Measurements from ENCODE around the gene AEN. TPM values are rescaled to one million over a fixed set of nuclear protein-coding genes. Genes with fewer than 3 reads are reported as not detected.

Gene AEN
- total RNA-seq, 1 donor from 2014 or later = 41.9 TPM

DNA sequence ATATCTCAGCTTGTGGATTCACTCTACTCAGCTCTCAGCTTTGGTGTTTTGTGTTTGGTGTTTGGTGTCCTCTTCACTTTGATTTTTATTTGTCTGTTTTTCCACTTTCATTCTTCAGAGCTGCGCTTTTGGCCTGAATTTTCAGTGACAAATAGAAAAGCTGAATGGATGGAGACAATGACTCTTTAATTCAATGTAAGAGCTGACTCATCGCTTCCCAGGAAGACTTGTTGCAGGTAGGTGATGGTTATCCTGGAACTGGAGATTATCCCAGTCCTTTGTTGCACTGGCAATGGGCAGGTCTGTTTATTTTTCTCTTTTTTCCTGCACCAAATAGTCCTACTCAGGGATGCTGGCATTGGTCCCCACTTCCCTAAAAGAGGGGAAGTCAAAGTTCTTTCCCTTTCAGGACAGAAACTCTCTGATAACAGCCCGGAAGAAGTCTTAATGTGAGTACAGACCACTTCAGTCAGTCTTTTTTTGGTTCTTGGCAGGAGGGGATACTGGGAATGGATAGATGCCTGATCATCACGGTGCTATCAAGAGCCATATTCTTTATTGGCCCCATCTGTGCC, 12.4 kb upstream of the AEN start:
- ATAC-seq (ENCODE audit: low read depth) (no peak), DNase-seq (no peak)
- peaks cover 67% of the 10 kb centered on the region for H3K27me3 Mint-ChIP-seq
- intact Hi-C loops (cut with micrococcal nuclease) = no loop called here
- H3K9me3 Mint-ChIP-seq = no peaks in the 10 kb centered on the region
- CTCF ChIA-PET = no interaction called here
- H3K4me1 Mint-ChIP-seq = peaks cover 18% of the 10 kb centered on the region
- POLR2A ChIA-PET = no interaction called here
- no peak overlapping the region for H3K4me3 Mint-ChIP-seq
- no peak overlapping the region for H3K27ac Mint-ChIP-seq
- H3K36me3 Mint-ChIP-seq (ENCODE audit: low read depth) = no peaks in the 10 kb centered on the region
- no peak for TF ChIP-seq CTCF (IDR thresholded peaks at IDR 0.05)

GRCh38 chr15:88609344-88610090, 11.6 kb upstream of the AEN start:
- TF ChIP-seq CTCF (IDR thresholded peaks at IDR 0.05) = no peak
- Mint-ChIP-seq H3K36me3 (ENCODE audit: low read depth) (no peaks in the 10 kb centered on the region), H3K27me3 (peaks cover 64% of the 10 kb centered on the region), H3K4me1 (peaks cover 11% of the 10 kb centered on the region), H3K4me3 (no peak overlapping the region), H3K9me3 (no peaks in the 10 kb centered on the region), H3K27ac (no peak overlapping the region)
- DNase-seq = no peak
- ATAC-seq (ENCODE audit: low read depth) = no peak
- intact Hi-C loops (cut with micrococcal nuclease) = no loop called here
- POLR2A ChIA-PET = no interaction called here
- CTCF ChIA-PET = interaction anchor here (1.3 kb wide), 1 partner anchor 15 kb away, joined by 5 read pairs; no protein-coding TSS in a partner anchor

- no peak for TF ChIP-seq CTCF (IDR thresholded peaks at IDR 0.05)
- DNase-seq (no peak), ATAC-seq (ENCODE audit: low read depth) (no peak)
- Mint-ChIP-seq H3K36me3 (ENCODE audit: low read depth) (no peaks in the 10 kb centered on the region), H3K27ac (no peak overlapping the region), H3K4me1 (peaks cover 4% of the 10 kb centered on the region), H3K27me3 (peaks cover 55% of the 10 kb centered on the region), H3K9me3 (no peaks in the 10 kb centered on the region), H3K4me3 (no peak overlapping the region)
- CTCF ChIA-PET = interaction anchor here (0.6 kb wide), 1 partner anchor 720 kb away, joined by 5 read pairs; no protein-coding TSS in a partner anchor
- POLR2A ChIA-PET = no interaction called here
- intact Hi-C loops (cut with micrococcal nuclease) = no loop called here
These were observed 10.4 kb upstream of the AEN start for GRCh38 chr15:88610701-88611231.

GRCh38 chr15:88612186-88612796, 8.8 kb upstream of the AEN start:
- CTCF ChIA-PET = no interaction called here
- Mint-ChIP-seq H3K9me3 (no peaks in the 10 kb centered on the region), H3K4me3 (no peak overlapping the region), H3K4me1 (peaks cover 8% of the 10 kb centered on the region), H3K27ac (no peak overlapping the region), H3K27me3 (peaks cover 40% of the 10 kb centered on the region), H3K36me3 (ENCODE audit: low read depth) (no peaks in the 10 kb centered on the region)
- no peak for ATAC-seq (ENCODE audit: low read depth)
- POLR2A ChIA-PET = no interaction called here
- DNase-seq = no peak
- intact Hi-C loops (cut with micrococcal nuclease) = no loop called here
- TF ChIP-seq CTCF (IDR thresholded peaks at IDR 0.05) = no peak

Data from activated B cell treated with CpG ODN at 0.5 μM for 24 hours (primary cell).